ENCODE data around the gene TENM3. TPM values are rescaled to one million over a fixed set of nuclear protein-coding genes. Genes with fewer than 3 reads are reported as not detected.

The TENM3 gene
- total RNA-seq, 1 experiment from 2014 or later = 0.87 TPM

- Histone ChIP-seq H3K36me3 (ENCODE audit: low read depth, low read length) (no peaks in the 10 kb centered on the region), H3K4me2 (ENCODE audit: low read length) (no peak overlapping the region), H3K9ac (ENCODE audit: low read length) (no peak overlapping the region), H3K4me1 (ENCODE audit: insufficient read depth, low read length) (peaks cover 13% of the 10 kb centered on the region), H3K79me2 (ENCODE audit: low read length) (no peaks in the 10 kb centered on the region), H4K20me1 (ENCODE audit: low read length) (no peaks in the 10 kb centered on the region), H3K4me3 (ENCODE audit: low read length) (no peak overlapping the region), H3F3A (ENCODE audit: low read length, unreplicated experiment) (no peaks in the 10 kb centered on the region), H2AFZ (ENCODE audit: low read length) (no peak overlapping the region), H3K27me3 (ENCODE audit: low read length) (no peaks in the 10 kb centered on the region), H3K9me3 (ENCODE audit: low read length) (no peaks in the 10 kb centered on the region), H3K27ac (ENCODE audit: low read length) (no peak overlapping the region), H3K9me2 (replicated peaks; ENCODE audit: low read length) (no peaks in the 10 kb centered on the region)
- TF ChIP-seq, protein P1, sequence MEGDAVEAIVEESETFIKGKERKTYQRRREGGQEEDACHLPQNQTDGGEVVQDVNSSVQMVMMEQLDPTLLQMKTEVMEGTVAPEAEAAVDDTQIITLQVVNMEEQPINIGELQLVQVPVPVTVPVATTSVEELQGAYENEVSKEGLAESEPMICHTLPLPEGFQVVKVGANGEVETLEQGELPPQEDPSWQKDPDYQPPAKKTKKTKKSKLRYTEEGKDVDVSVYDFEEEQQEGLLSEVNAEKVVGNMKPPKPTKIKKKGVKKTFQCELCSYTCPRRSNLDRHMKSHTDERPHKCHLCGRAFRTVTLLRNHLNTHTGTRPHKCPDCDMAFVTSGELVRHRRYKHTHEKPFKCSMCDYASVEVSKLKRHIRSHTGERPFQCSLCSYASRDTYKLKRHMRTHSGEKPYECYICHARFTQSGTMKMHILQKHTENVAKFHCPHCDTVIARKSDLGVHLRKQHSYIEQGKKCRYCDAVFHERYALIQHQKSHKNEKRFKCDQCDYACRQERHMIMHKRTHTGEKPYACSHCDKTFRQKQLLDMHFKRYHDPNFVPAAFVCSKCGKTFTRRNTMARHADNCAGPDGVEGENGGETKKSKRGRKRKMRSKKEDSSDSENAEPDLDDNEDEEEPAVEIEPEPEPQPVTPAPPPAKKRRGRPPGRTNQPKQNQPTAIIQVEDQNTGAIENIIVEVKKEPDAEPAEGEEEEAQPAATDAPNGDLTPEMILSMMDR (conservative IDR thresholded peaks at IDR 0.05; ENCODE audit: low read depth, low read length) = no peak
- TF ChIP-seq EZH2 (IDR thresholded peaks at IDR 0.05; ENCODE audit: low read length, unreplicated experiment) = no peak
- TF ChIP-seq EZH2phosphoT487 (IDR thresholded peaks at IDR 0.05; ENCODE audit: borderline replicate concordance, low read length) = no peak
- ATAC-seq (no peak), DNase-seq (no peak)
- ChIA-PET CTCF (no interaction called here), POLR2A (ENCODE audit: unreplicated experiment) (no interaction called here)
- intact Hi-C loops (cut with micrococcal nuclease) = loop anchor here (2.0 to 10.0 kb wide), 3 partner anchors 59 to 271 kb away; no protein-coding TSS in a partner anchor
- no TSS peak for BruUV-seq (replicated peaks)
Observed at GRCh38 chr4:182807767-182808548, 564.8 kb downstream of the TENM3 start.

GRCh38 chr4:182808673-182809416, 565.6 kb downstream of the TENM3 start:
- Histone ChIP-seq H3K79me2 (ENCODE audit: low read length) (peaks cover 6% of the 10 kb centered on the region), H3K4me3 (ENCODE audit: low read length) (no peak overlapping the region), H3K27ac (ENCODE audit: low read length) (peak overlapping the region; percentile 94), H3K27me3 (ENCODE audit: low read length) (no peaks in the 10 kb centered on the region), H3K9me2 (replicated peaks; ENCODE audit: low read length) (no peaks in the 10 kb centered on the region), H3K9me3 (ENCODE audit: low read length) (no peaks in the 10 kb centered on the region), H4K20me1 (ENCODE audit: low read length) (no peaks in the 10 kb centered on the region), H3F3A (ENCODE audit: low read length, unreplicated experiment) (no peaks in the 10 kb centered on the region), H3K9ac (ENCODE audit: low read length) (peak overlapping the region; percentile 67), H3K36me3 (ENCODE audit: low read depth, low read length) (no peaks in the 10 kb centered on the region), H2AFZ (ENCODE audit: low read length) (peak overlapping the region; percentile 48; the same call in 1 of the 2 replicates), H3K4me1 (ENCODE audit: insufficient read depth, low read length) (peaks cover 18% of the 10 kb centered on the region), H3K4me2 (ENCODE audit: low read length) (peak overlapping the region; percentile 65)
- DNase-seq (peak; percentile 83), ATAC-seq (peak; percentile 83)
- POLR2A ChIA-PET (ENCODE audit: unreplicated experiment) = interaction anchor here (1.0 kb wide), 1 partner anchor 56 kb away, joined by 25 read pairs; no protein-coding TSS in a partner anchor
- BruUV-seq (replicated peaks) = no TSS peak
- TF ChIP-seq EZH2 (IDR thresholded peaks at IDR 0.05; ENCODE audit: low read length, unreplicated experiment) = no peak
- TF ChIP-seq, protein P1 (conservative IDR thresholded peaks at IDR 0.05; ENCODE audit: low read depth, low read length) = no peak
- no peak for TF ChIP-seq EZH2phosphoT487 (IDR thresholded peaks at IDR 0.05; ENCODE audit: borderline replicate concordance, low read length)
- CTCF ChIA-PET = no interaction called here
- intact Hi-C loops (cut with micrococcal nuclease) = loop anchor here (2.0 to 10.0 kb wide), 3 partner anchors 60 to 272 kb away; no protein-coding TSS in a partner anchor
